Renal cortex interstitium (tissue), 15 donors: ENCODE measurements around the gene RIN2. TPM values are rescaled to one million over a fixed set of nuclear protein-coding genes. Genes with fewer than 3 reads are reported as not detected.
A peak's percentile ranks its signal among the peaks of the same experiment; 100 is the strongest.

Experiments
- DNase-seq, 11 donors: peaks; one replicate each; pipeline ENCODE4 v3.0.0-alpha.2; 2013; ENCODE audit warnings: low read depth in 9 of 11, low spot score in 4 of 11; ENCODE audit errors: extremely low read depth in 1 of 11
- long read RNA-seq, 16 experiments: transcript quantifications; one replicate each; lab custom pipeline, GENCODE V29; 2026
- polyA plus RNA-seq, 3 donors: library from polyadenylated mRNA; unstranded; fragments of 120-200 nt; gene quantifications; one replicate each; pipeline ENCODE4 v1.2.1, GENCODE V29; 2013; ENCODE audit not compliant: insufficient read length in 3 of 3

RIN2 gene, protein sequence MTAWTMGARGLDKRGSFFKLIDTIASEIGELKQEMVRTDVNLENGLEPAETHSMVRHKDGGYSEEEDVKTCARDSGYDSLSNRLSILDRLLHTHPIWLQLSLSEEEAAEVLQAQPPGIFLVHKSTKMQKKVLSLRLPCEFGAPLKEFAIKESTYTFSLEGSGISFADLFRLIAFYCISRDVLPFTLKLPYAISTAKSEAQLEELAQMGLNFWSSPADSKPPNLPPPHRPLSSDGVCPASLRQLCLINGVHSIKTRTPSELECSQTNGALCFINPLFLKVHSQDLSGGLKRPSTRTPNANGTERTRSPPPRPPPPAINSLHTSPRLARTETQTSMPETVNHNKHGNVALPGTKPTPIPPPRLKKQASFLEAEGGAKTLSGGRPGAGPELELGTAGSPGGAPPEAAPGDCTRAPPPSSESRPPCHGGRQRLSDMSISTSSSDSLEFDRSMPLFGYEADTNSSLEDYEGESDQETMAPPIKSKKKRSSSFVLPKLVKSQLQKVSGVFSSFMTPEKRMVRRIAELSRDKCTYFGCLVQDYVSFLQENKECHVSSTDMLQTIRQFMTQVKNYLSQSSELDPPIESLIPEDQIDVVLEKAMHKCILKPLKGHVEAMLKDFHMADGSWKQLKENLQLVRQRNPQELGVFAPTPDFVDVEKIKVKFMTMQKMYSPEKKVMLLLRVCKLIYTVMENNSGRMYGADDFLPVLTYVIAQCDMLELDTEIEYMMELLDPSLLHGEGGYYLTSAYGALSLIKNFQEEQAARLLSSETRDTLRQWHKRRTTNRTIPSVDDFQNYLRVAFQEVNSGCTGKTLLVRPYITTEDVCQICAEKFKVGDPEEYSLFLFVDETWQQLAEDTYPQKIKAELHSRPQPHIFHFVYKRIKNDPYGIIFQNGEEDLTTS
- polyA plus RNA-seq, result 10 to 100 TPM; 38.2 to 40.5 (median 40.2) TPM
- long read RNA-seq, donor 1, partial matches to known transcripts, result 38 of 38 reads
- long read RNA-seq, donor 1, other reads (novel, unspliced or antisense), result 0 of 38 reads
- long read RNA-seq, donor 2, result 0 reads
- long read RNA-seq, donor 3, partial matches to known transcripts, result 56 of 58 reads
- long read RNA-seq, donor 3, other reads (novel, unspliced or antisense), result 0 of 58 reads
- long read RNA-seq, donor 4, result 0 reads
- long read RNA-seq, donor 5, full-length matches to known transcripts, result 1 of 1 reads
- long read RNA-seq, donor 5, partial matches to known transcripts, result 0 of 1 reads
- long read RNA-seq, donor 5, other reads (novel, unspliced or antisense), result 0 of 1 reads
- long read RNA-seq, donor 6, partial matches to known transcripts, result 7 of 7 reads
- long read RNA-seq, donor 6, other reads (novel, unspliced or antisense), result 0 of 7 reads
- long read RNA-seq, donor 7, result 0 reads
- long read RNA-seq, donor 8, result 0 reads
- long read RNA-seq, donor 9, partial matches to known transcripts, result 0 of 1 reads
- long read RNA-seq, donor 9, other reads (novel, unspliced or antisense), result 0 of 1 reads
- long read RNA-seq, donor 10, partial matches to known transcripts, result 60 of 60 reads
- long read RNA-seq, donor 10, other reads (novel, unspliced or antisense), result 0 of 60 reads
- long read RNA-seq, donor 11, partial matches to known transcripts, result 0 of 1 reads
- long read RNA-seq, donor 11, other reads (novel, unspliced or antisense), result 0 of 1 reads
- long read RNA-seq, donor 12, result 0 reads
- long read RNA-seq, donor 13, partial matches to known transcripts, result 61 of 62 reads
- long read RNA-seq, donor 13, other reads (novel, unspliced or antisense), result 0 of 62 reads
- long read RNA-seq, donor 14, result 0 reads
- long read RNA-seq, donor 15, result 0 reads
- long read RNA-seq, donor 16, partial matches to known transcripts, result 8 of 9 reads
- long read RNA-seq, donor 16, other reads (novel, unspliced or antisense), result 0 of 9 reads

DNA sequence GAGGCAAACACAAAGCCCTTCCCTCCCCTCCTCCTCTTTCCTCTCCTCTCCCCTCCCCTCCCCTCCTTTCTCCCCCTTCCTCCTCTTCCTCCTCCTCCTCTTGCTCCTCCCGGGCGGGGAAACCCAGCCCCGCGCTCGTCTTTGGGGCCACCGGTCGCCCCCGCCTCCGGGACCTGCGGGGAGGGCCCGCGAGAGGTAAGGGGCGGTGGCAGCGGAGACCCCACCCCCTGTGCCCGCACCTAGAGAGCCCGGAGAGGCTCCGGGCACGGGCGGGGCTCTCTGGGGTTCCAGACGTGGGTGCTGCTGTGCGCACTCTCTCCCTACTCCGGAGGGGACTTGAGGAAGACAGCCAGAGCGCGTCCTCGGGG lies at the start of gene RIN2:
Gene RIN2 (plus strand): TSS at position 126 of the 368 bp plus-strand sequence. CDS start 131,344 bp downstream, outside the sequence.
- DNase-seq, result no peak

DNA sequence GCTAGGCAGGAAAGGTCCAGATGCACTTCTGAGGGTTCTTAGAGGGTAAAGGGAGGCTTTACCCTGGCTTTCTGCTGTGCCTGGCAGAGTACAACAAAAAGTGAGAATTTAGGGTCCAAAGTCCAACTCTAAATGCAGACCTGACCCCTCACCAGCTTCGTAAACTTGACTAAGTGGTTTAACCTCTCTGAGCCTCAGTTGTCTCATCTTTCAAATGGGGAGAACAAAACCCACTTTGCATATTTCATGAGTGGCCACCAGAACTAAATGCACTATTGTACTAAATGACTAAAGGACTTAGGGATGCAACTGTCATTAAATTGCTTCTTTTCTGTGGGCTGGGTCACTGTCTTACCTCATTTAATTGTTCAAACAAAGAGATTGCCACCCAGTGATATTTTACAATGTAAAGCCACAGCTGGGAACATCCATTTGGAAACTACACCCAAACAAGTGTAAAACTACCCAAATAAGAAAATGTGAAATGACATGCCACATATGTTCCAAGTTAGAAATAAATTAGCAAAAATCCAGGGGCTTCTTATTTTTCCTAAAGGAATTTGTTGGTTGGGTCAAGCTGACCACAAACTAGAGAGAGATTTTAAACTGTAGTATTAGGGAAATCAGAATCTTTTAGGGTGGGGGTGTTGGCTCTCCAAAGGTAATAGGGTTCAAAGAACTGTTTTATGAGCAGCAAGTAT lies 48.3 kb upstream of the RIN2 start:
- no peak for DNase-seq

DNA sequence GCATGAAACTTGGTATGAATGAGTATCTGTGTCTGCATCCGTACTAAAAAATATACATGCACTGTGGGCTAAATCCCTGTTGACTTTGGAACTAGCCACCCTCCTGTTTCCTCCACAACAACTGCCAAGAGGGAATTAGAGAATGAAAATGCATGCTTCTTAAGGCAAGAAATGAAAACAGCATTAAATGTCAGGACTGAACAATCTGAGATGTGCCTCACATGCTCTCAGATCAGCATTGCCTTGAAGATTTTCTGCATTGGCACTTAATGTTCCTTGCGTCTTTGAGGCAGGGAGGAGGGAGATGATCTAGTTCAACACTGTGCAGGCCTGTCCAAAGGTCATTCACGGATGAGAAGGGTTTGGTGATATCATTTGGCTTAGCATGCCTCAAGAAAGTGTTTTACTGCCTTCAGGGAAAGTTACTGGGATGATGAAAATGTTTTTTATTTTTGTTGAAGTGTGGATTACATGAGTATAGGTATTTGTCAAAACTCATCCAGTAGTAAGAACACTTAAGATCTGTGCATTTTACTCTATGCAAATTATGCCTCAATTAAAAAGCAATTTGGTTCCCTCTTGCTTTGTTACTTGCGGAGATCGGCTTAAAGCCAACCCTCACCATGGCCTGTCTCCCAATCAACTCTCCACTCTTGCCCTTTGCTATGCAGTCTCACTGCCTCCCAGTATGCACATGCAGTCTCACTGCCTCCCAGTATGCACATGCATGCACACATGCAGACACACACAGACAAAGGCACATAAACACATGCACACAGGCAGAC lies 47.5 kb upstream of the RIN2 start:
- DNase-seq, result peak in 3 of 11 donors; percentile 41 to 49 (median 43)

DNA sequence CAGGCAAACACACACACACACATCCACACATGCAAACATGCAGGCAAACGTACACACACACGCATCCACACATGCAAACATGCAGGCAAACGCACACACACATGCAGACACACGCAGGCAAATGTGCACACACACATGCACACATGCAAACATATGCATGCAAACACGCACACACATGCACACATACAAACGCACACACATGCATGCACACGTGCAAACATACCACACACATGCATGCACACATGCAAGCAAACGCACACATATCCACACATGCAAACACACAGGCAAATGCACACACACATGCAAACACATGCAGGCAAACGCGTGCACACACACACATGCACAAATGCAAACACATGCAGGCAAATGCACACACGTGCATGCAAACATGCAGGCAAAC lies 46.9 kb upstream of the RIN2 start:
- no peak for DNase-seq

DNA sequence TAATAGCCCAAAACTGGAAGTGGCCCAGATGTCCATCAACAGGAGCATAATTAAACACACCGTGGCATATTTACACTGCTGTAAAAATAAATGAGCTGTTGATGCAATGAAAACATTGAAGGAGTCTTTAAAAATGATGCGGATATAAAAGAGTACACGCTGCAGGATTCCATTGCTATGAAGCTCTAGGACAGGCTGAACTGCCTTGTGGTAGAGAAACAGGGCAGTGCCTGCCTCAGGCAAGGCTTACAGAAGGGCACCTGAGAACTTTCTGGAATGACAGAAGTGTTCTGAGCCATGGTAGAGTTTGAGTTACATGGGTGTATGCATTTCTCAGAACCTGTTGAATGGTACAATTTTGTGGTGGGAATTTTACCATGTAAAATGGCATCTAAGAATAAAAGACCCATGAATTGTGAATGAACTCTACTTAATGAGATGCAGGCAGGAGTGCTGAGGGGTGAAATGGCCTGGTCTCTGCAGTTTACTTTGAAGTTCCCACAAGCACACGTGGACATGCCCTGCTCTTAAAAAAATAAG lies 45.3 kb upstream of the RIN2 start:
- DNase-seq, result no peak

DNA sequence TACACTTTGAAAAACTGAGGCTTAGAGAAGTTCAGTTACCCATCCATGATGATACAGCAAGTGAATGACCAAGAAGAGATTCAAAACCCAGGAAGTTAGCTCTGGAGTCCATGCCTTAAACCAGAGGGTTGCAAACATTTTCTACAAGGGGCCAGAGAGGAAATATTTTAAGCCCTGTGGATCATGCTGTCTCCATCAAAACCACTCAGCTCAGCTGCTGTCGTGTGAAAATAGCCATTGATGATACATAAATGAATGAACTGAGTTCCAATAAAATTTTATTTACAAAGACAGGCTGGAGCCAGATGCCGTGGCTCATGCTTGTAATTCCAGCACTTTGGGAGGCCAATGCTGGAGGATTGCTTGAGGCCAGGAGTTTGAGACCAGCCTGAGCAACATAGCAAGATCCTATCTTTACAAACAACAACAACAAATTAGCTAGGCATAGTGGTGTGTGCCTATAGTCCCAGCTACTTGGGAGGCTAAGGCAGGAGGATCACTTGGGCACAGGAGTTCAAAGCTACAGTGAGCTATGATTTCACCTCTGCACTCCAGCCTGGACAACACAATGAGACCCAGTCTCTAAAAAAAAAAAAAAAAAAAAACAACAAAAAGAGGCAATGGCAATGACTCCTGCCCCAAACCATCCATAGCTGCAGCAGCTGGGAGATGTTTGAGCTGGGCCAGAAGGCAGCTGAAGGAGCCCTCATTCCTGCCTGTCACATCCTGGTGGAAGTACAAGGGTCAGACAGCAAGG lies 44.1 kb upstream of the RIN2 start:
- DNase-seq, result no peak

DNA sequence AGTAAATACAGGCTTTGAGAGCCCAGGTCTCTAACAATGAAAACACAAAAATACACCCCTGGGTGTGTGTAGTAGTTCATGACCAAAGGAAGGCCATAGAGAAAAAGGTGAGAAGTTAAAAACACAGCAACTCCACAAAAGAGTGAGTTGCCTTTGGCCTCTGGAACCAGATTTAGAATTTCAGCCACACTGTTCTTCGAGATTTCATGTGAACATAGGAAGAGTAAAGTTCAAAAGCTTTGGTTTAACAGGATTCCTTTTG lies 43.5 kb upstream of the RIN2 start:
- DNase-seq, result no peak

DNA sequence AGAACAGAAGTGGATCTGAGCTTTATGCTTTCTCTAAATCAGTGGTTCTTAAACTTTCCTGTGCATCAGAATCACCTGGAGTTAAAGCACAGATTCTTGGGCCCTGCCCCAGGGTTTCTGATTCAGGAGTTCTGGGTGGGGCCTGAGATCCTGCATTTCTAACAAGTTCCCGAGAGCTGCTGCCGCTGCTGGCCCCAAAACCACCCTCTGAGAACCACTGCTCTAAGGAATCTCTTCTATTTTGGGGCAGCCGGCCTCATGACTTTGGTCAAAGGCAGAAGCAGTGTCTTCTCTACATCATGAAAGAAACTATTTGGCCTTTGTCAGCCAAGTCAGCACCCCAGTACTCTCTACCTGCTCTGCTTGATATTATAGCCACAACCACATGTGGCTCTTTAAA lies 42.1 kb upstream of the RIN2 start:
- no peak for DNase-seq

DNA sequence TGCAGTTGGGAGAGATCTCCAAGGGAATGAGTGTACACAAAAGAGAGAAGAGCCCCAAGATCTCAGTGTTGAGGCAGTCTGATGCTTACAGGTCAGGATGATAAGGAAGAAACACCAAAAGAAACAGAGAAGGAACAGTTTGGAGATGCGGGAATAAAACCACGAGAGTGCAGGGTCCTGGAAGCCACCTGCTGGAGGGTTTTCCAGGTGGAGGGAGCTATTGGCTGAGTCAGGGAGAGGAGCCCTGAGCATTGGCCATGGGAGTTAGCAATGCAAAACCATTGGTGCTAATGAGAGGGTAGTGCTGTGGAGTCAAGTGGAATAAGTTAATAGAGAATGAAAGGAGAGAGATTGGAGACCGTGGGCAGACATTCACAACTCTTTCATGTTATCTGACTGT lies 39.2 kb upstream of the RIN2 start:
- DNase-seq, result no peak

DNA sequence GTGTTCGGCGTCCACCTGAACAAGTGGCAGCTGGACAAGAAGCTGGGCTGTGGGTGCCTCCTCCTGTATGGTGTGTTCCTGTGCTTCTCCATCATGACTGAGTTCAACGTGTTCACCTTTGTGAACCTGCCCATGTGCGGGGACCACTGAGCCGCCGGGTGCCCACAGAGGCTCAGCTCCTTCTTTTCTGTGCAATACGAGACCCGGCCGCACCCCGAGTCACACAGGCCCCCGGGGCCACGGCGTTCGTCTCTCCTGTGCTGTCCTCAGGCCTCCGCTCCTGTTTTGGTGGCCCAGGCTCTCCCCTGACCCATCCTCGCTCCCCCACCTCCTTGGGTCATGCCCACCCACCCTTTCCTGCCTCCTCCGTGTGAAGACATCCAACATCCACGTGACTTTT lies 37.1 kb upstream of the RIN2 start:
- no peak for DNase-seq

DNA sequence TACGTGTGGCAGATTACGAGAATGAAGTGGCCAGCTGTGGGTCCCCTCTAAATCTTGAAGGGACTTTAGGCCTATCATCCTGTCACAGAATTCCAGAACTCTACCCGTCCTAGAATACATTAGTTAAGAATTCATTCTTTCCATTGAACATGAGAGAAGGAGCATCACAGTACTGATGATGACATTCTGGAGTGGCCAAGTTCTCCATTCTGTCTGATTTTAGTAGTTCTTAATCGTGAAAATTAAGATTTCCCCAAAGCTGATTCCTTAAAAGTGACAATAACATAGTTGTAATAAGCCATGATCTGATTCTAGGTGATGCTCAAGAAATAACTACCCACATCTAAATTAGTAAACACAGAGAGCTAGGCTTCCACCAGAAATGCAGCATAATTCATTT lies 35.0 kb upstream of the RIN2 start:
- DNase-seq, result no peak

DNA sequence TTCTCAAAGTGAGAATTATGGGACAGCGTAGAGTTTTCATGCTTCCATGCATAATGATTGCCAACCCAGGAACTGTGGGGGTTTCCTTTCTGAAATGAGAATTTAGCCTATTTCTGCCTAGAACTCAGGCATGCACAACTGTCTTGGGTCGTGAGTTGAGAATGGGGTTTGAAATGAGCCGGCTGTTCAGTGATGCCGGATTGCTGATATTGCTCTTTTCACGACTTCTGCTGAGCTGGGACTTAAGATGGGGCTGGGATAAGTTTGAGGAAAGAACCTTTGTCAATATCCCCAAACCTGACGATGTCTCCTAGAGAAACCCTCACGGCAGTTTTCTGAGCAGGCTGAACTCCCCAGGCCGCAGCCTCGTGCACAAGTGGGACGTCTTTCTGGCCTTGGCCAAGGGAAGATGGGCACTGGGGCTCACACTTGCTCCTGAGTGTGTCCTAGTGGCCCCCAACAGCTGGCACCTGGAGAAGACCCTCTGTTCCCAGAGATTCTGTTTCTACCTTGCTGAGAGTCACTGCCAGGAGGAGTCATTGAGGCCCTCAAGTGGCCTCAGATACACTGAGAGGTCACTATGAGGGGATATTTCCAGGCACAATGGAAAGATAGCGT lies 34.1 kb upstream of the RIN2 start:
- peak in 1 of 11 donors; percentile 31 for DNase-seq

DNA sequence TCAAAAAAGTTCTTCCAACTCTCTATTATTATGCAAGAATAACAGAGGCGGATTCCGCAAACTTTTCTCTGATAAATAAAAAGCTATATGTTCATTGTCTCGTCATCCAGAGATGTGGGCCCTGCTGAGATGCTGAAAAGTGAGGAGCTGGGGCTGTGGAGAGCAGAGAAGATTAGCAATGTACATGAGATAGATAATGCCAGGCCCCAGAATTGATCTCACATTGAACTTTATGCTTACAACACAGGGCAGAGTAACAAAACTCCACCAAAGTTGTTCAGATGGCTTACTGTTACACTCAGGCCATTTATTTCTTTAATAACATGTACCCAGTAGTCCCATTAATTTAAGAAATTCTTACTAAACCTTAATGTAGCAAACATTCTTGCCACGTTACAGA lies 32.7 kb upstream of the RIN2 start:
- DNase-seq, result no peak

DNA sequence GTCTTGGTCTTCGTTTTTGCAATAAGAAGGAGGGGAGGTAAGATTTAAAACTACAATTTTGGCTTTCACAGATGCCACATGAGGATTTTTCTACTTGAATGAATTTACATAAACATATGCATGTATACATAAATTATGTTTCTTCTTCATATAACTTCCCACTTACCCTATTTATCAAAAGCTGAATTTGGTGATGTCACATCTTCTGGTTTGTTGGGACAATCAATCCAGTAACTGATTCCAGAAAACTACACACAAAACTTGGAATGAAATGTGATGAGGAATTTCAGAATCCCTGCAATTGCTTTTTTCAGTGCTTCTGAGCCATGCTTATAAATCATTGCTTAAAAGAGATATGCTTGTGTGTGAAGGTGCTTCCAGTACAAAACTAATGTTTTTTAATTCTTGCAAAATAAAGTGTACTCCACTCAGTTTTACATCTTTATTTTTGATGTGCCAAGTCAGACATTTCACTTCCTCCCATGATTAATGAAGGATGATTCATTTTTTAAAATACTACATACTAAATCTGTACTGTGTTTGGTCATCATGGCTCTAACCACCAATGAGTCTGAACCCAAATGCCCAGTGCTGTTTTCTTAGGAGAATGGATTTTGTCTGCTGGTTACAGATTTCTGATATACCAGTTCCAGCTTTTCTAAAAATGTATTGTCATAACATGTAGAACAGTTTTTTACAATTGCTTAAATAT lies 32.1 kb upstream of the RIN2 start:
- DNase-seq, result no peak

DNA sequence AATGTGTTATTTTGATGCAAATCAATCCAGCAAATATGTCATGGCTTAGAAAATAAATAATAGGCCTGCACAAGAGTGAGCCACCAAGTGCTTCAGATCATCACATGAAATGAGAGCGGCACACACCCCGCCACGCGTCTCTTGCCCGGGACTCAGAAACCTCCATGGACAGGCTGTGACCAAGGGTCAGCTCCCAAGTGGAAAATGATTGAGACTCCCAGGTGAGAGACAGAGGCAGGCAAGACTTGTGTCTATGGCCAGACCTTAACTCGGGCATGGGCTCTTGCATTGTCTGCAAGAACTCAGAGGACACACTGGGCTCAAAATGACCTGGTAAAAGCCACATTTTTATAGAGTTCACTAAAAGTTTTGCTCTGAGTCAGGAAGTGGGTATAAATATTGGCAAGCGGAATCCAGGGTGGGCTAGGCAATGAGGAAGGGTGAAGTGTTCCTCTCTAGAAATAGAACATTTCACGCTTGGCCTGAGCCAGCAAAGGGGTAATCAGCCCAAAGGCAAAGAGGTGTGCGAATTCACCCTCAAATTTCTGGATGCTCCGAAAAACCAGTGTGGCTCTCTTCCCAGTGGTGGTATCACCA lies 30.7 kb upstream of the RIN2 start:
- DNase-seq, result no peak
